ENCODE measurements around the gene PPP2R2C.

PPP2R2C gene

GRCh38 chr4:6469898-6470501, 2.4 kb downstream of the PPP2R2C start:
- DNase-seq (ENCODE audit: low read depth, low spot score) = no peak

GRCh38 chr4:6469144-6469543, 3.3 kb downstream of the PPP2R2C start:
- DNase-seq (ENCODE audit: low read depth, low spot score) = no peak

GRCh38 chr4:6468376-6468775, 4.0 kb downstream of the PPP2R2C start:
- no peak for DNase-seq (ENCODE audit: low read depth, low spot score)

GRCh38 chr4:6467600-6467999, 4.8 kb downstream of the PPP2R2C start:
- DNase-seq (ENCODE audit: low read depth, low spot score) = no peak

GRCh38 chr4:6466756-6467381, 5.5 kb downstream of the PPP2R2C start:
- DNase-seq (ENCODE audit: low read depth, low spot score) = no peak

GRCh38 chr4:6465955-6466354, 6.5 kb downstream of the PPP2R2C start:
- DNase-seq (ENCODE audit: low read depth, low spot score) = no peak

GRCh38 chr4:6464842-6465588, 7.4 kb downstream of the PPP2R2C start:
- no peak for DNase-seq (ENCODE audit: low read depth, low spot score)

- no peak for DNase-seq (ENCODE audit: low read depth, low spot score)
Observed at GRCh38 chr4:6463311-6464289, 8.8 kb downstream of the PPP2R2C start.

- no peak for DNase-seq (ENCODE audit: low read depth, low spot score)
Observed at GRCh38 chr4:6461301-6462165, 10.9 kb downstream of the PPP2R2C start.

GRCh38 chr4:6460876-6461275, 11.5 kb downstream of the PPP2R2C start:
- no peak for DNase-seq (ENCODE audit: low read depth, low spot score)

- DNase-seq (ENCODE audit: low read depth, low spot score) = no peak
Observed at GRCh38 chr4:6458528-6458927, 13.9 kb downstream of the PPP2R2C start.

GRCh38 chr4:6456450-6456849, 16.0 kb downstream of the PPP2R2C start:
- DNase-seq (ENCODE audit: low read depth, low spot score) = no peak

GRCh38 chr4:6454112-6454910, 18.1 kb downstream of the PPP2R2C start:
- DNase-seq (ENCODE audit: low read depth, low spot score) = no peak

GRCh38 chr4:6453688-6453990, 18.8 kb downstream of the PPP2R2C start:
- DNase-seq (ENCODE audit: low read depth, low spot score) = no peak

- DNase-seq (ENCODE audit: low read depth, low spot score) = no peak
Observed at GRCh38 chr4:6452897-6453687, 19.3 kb downstream of the PPP2R2C start.

GRCh38 chr4:6452116-6452896, 20.1 kb downstream of the PPP2R2C start:
- DNase-seq (ENCODE audit: low read depth, low spot score) = no peak

- DNase-seq (ENCODE audit: low read depth, low spot score) = no peak
Observed at GRCh38 chr4:6451309-6451708, 21.1 kb downstream of the PPP2R2C start.

- DNase-seq (ENCODE audit: low read depth, low spot score) = no peak
Observed at GRCh38 chr4:6450709-6451108, 21.7 kb downstream of the PPP2R2C start.

All from smooth muscle cell of the brain vasculature (primary cell).